ENCODE data around the gene LY6G6D. TPM values are rescaled to one million over a fixed set of nuclear protein-coding genes. Genes with fewer than 3 reads are reported as not detected.
A peak's percentile ranks its signal among the peaks of the same experiment; 100 is the strongest.

LY6G6D gene
- total RNA-seq, 1 donor from 2014 or later, result not detected

DNA sequence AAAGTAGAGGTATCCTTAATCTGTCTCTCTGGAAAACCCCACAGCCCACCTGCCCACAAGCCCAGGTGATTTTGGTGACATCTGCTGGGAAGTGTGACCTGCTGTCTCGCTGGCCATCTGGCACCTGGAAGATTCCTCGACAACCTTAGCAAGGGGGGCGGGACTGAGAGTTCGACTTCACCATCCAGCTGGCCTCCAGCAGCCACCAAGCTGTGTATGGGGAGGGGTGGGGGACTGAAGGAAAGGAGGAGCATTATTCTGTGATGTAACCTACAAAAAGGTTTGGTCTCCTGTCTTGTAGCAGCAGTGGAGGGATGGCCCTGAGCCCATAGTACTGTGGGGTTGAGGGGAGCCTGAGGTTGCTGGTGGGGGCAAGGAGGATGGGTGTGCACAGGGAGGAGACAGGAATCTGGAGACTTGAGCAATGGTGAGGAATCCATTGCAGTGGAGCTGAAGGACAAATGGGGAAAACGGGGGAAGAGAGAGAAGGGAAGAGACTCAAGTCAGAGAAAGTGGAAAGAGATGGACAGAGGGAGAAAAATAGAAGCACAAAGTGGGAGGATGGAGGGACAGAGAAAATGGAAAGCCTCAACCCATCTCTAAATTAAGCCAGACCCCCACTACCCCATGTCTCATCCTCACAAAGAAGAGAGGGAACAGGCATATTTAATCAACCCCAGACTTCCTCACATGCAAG, 4.5 kb upstream of the LY6G6D start:
- DNase-seq (ENCODE audit: low spot score in 2 of 2), result no peak
- Histone ChIP-seq H3K27ac (no peak overlapping the region), H3K9me3 (no peaks in the 10 kb centered on the region), H3K4me3 (no peak overlapping the region), H3K4me1 (no peaks in the 10 kb centered on the region), H3K27me3 (no peaks in the 10 kb centered on the region), H3K36me3 (no peaks in the 10 kb centered on the region)
- TF ChIP-seq, protein P1, sequence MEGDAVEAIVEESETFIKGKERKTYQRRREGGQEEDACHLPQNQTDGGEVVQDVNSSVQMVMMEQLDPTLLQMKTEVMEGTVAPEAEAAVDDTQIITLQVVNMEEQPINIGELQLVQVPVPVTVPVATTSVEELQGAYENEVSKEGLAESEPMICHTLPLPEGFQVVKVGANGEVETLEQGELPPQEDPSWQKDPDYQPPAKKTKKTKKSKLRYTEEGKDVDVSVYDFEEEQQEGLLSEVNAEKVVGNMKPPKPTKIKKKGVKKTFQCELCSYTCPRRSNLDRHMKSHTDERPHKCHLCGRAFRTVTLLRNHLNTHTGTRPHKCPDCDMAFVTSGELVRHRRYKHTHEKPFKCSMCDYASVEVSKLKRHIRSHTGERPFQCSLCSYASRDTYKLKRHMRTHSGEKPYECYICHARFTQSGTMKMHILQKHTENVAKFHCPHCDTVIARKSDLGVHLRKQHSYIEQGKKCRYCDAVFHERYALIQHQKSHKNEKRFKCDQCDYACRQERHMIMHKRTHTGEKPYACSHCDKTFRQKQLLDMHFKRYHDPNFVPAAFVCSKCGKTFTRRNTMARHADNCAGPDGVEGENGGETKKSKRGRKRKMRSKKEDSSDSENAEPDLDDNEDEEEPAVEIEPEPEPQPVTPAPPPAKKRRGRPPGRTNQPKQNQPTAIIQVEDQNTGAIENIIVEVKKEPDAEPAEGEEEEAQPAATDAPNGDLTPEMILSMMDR (IDR thresholded peaks at IDR 0.05), result no peak
- intact Hi-C loops (cut with DNase I), result no loop called here

- DNase-seq (ENCODE audit: low spot score in 2 of 2), result no peak
- Histone ChIP-seq H3K36me3 (no peaks in the 10 kb centered on the region), H3K27me3 (no peaks in the 10 kb centered on the region), H3K4me3 (no peak overlapping the region), H3K4me1 (no peaks in the 10 kb centered on the region), H3K9me3 (no peaks in the 10 kb centered on the region), H3K27ac (no peak overlapping the region)
- intact Hi-C loops (cut with DNase I), result no loop called here
- TF ChIP-seq, protein P1 (IDR thresholded peaks at IDR 0.05), result no peak
Measured at GRCh38 chr6:31711233-31711632, 3.9 kb upstream of the LY6G6D start.

- H3K4me1 ChIP-seq, result no peaks in the 10 kb centered on the region
- no peak for DNase-seq (ENCODE audit: low spot score in 2 of 2)
- H3K9me3 ChIP-seq, result no peaks in the 10 kb centered on the region
- TF ChIP-seq, protein P1 (IDR thresholded peaks at IDR 0.05), result peak in 1 of 3 experiments; percentile 20
- intact Hi-C loops (cut with DNase I), result no loop called here
- H3K36me3 ChIP-seq, result no peaks in the 10 kb centered on the region
- H3K27ac ChIP-seq, result no peak overlapping the region
- no peaks in the 10 kb centered on the region for H3K27me3 ChIP-seq
- H3K4me3 ChIP-seq, result no peak overlapping the region
Measured at GRCh38 chr6:31712296-31712695, 2.9 kb upstream of the LY6G6D start.

DNA sequence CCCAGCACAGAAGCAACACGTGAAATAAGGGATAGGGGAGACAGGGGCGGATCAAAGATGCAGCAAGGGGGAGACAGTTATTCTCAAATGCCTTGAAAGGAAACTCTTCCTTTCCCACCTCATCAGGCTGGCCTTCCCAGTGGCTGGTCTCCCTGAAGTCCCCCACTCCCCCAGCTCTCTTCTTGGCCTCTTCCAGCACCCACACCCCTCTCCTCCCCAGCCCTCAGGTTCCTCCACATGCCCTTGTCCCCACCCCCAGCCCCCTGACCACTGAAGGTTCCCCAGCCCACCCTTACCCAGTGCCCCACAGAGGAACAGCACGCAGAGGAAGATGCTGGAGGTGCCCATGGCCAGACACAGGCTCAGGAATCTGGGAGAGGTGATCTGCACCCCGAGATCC, 1.7 kb upstream of the LY6G6D start:
- DNase-seq (ENCODE audit: low spot score in 2 of 2), result no peak
- intact Hi-C loops (cut with DNase I), result no loop called here
- Histone ChIP-seq H3K9me3 (no peaks in the 10 kb centered on the region), H3K4me3 (no peak overlapping the region), H3K36me3 (no peaks in the 10 kb centered on the region), H3K27ac (no peak overlapping the region), H3K4me1 (no peaks in the 10 kb centered on the region), H3K27me3 (no peaks in the 10 kb centered on the region)
- TF ChIP-seq, protein P1 (IDR thresholded peaks at IDR 0.05), result no peak

GRCh38 chr6:31713991-31714684, 1.0 kb upstream of the LY6G6D start:
- no peak for DNase-seq (ENCODE audit: low spot score in 2 of 2)
- H3K4me3 ChIP-seq, result no peak overlapping the region
- H3K36me3 ChIP-seq, result no peaks in the 10 kb centered on the region
- TF ChIP-seq, protein P1 (IDR thresholded peaks at IDR 0.05), result no peak
- H3K27me3 ChIP-seq, result no peaks in the 10 kb centered on the region
- no peaks in the 10 kb centered on the region for H3K4me1 ChIP-seq
- intact Hi-C loops (cut with DNase I), result no loop called here
- no peak overlapping the region for H3K27ac ChIP-seq
- H3K9me3 ChIP-seq, result no peaks in the 10 kb centered on the region

All from ascending aorta (tissue), 2 donors.